Peyer's patch (tissue), 4 donors: ENCODE results near the gene IQGAP2. TPM values are rescaled to one million over a fixed set of nuclear protein-coding genes. Genes with fewer than 3 reads are reported as not detected.

Source experiments
- DNase-seq, 3 donors: peaks; one replicate each; pipeline ENCODE4 v3.0.0-alpha.2; 2017 to 2019
- H3K27ac ChIP-seq, 4 donors: fragments of 200-600 bp; sonication (generic); one replicate each; pipeline ENCODE4 v1.5.1; 2016 to 2019
- H3K27me3 ChIP-seq, 2 donors: fragments of 200-600 bp; sonication (generic); one replicate each; pipeline ENCODE4 v1.5.1; 2019
- H3K36me3 ChIP-seq, 3 donors: fragments of 200-600 bp; sonication (generic); one replicate each; pipeline ENCODE4 v1.5.1; 2016 to 2019
- H3K4me1 ChIP-seq, 4 donors: fragments of 200-600 bp; sonication (generic); one replicate each; pipeline ENCODE4 v1.5.1; 2016 to 2019
- H3K4me3 ChIP-seq, 4 donors: fragments of 200-600 bp; sonication (generic); 1 replicate in 3 of 4; 2 replicates in 1 of 4; pipeline ENCODE4 v1.5.1; 2016 to 2019; ENCODE audit warnings: mild to moderate bottlenecking in 1 of 4
- H3K9me3 ChIP-seq, 4 donors: fragments of 200-600 bp; sonication (generic); one replicate each; pipeline ENCODE4 v1.5.1; 2016 to 2019; ENCODE audit warnings: mild to moderate bottlenecking in 1 of 4
- CTCF ChIP-seq, 6 experiments: fragments of 450-650 bp in 4 of 6; fragments of 200-600 bp in 2 of 6; sonication (generic) in 1 of 6; IDR thresholded peaks; one replicate each; pipeline ENCODE4 v1.5.1; 2017 to 2019; ENCODE audit warnings: antibody characterized with exemption in 6 of 6, mild to moderate bottlenecking in 3 of 6, moderate library complexity in 1 of 6
- POLR2A ChIP-seq, 2 donors: fragments of 450-650 bp; IDR thresholded peaks; one replicate each; pipeline ENCODE4 v1.5.1; 2017; ENCODE audit warnings: antibody characterized with exemption in 2 of 2, mild to moderate bottlenecking in 2 of 2, moderate library complexity in 2 of 2
- total RNA-seq, 4 donors: library from RNA; depleted of rRNA; stranded (reverse); fragments of >200 nt; gene quantifications; one replicate each; pipeline ENCODE4 v1.1.0, GENCODE V29; 2016

IQGAP2 gene
- total RNA-seq, 4 donors from 2014 or later, result 58.6 to 110 (median 84.7) TPM

- TF ChIP-seq CTCF (IDR thresholded peaks at IDR 0.05) (no peak), POLR2A (IDR thresholded peaks at IDR 0.05) (no peak)
- Histone ChIP-seq H3K27ac (no peak overlapping the region), H3K36me3 (peaks cover 0 to 24% (median 0%) of the 10 kb centered on the region in 3 donors), H3K27me3 (no peaks in the 10 kb centered on the region), H3K4me1 (peaks cover 0 to 15% (median 0%) of the 10 kb centered on the region in 4 donors), H3K9me3 (no peaks in the 10 kb centered on the region), H3K4me3 (no peak overlapping the region)
- DNase-seq, result no peak
Measured at GRCh38 chr5:76693141-76693540, 290.1 kb downstream of the IQGAP2 start.

GRCh38 chr5:76694317-76694716 lies 291.2 kb downstream of the IQGAP2 start:
- no peak overlapping the region for H3K4me3 ChIP-seq
- no peak overlapping the region for H3K27ac ChIP-seq
- peaks cover 0 to 21% (median 0%) of the 10 kb centered on the region in 3 donors for H3K36me3 ChIP-seq
- H3K9me3 ChIP-seq, result no peaks in the 10 kb centered on the region
- no peak for TF ChIP-seq POLR2A (IDR thresholded peaks at IDR 0.05)
- TF ChIP-seq CTCF (IDR thresholded peaks at IDR 0.05), result no peak
- H3K4me1 ChIP-seq, result peaks cover 0 to 8% (median 0%) of the 10 kb centered on the region in 4 donors
- no peak for DNase-seq
- H3K27me3 ChIP-seq, result no peaks in the 10 kb centered on the region

- Histone ChIP-seq H3K4me3 (no peak overlapping the region), H3K9me3 (no peaks in the 10 kb centered on the region), H3K36me3 (peaks cover 0 to 21% (median 0%) of the 10 kb centered on the region in 3 donors), H3K27me3 (no peaks in the 10 kb centered on the region), H3K4me1 (peaks cover 0 to 5% (median 0%) of the 10 kb centered on the region in 4 donors), H3K27ac (peak overlapping the region in 1 of 4 donors; percentile 21)
- TF ChIP-seq POLR2A (IDR thresholded peaks at IDR 0.05) (no peak), CTCF (IDR thresholded peaks at IDR 0.05) (no peak)
- no peak for DNase-seq
Measured at GRCh38 chr5:76695346-76695745, 292.3 kb downstream of the IQGAP2 start.

GRCh38 chr5:76696251-76696650 lies 293.2 kb downstream of the IQGAP2 start:
- Histone ChIP-seq H3K27me3 (no peaks in the 10 kb centered on the region), H3K36me3 (peaks cover 0 to 28% (median 0%) of the 10 kb centered on the region in 3 donors), H3K4me1 (no peaks in the 10 kb centered on the region), H3K4me3 (no peak overlapping the region), H3K27ac (peak overlapping the region in 1 of 4 donors; percentile 10), H3K9me3 (no peaks in the 10 kb centered on the region)
- TF ChIP-seq POLR2A (IDR thresholded peaks at IDR 0.05) (no peak), CTCF (IDR thresholded peaks at IDR 0.05) (no peak)
- DNase-seq, result no peak

- H3K36me3 ChIP-seq, result peaks cover 0 to 33% (median 0%) of the 10 kb centered on the region in 3 donors
- DNase-seq, result no peak
- no peak for TF ChIP-seq POLR2A (IDR thresholded peaks at IDR 0.05)
- no peak for TF ChIP-seq CTCF (IDR thresholded peaks at IDR 0.05)
- H3K4me1 ChIP-seq, result no peaks in the 10 kb centered on the region
- no peaks in the 10 kb centered on the region for H3K9me3 ChIP-seq
- H3K4me3 ChIP-seq, result no peak overlapping the region
- no peaks in the 10 kb centered on the region for H3K27me3 ChIP-seq
- no peak overlapping the region for H3K27ac ChIP-seq
Measured at GRCh38 chr5:76697670-76698069, 294.6 kb downstream of the IQGAP2 start.

GRCh38 chr5:76700571-76700970 lies 297.5 kb downstream of the IQGAP2 start:
- Histone ChIP-seq H3K4me1 (no peaks in the 10 kb centered on the region), H3K27ac (no peak overlapping the region), H3K4me3 (no peak overlapping the region), H3K9me3 (no peaks in the 10 kb centered on the region), H3K27me3 (no peaks in the 10 kb centered on the region), H3K36me3 (peaks cover 0 to 26% (median 0%) of the 10 kb centered on the region in 3 donors)
- TF ChIP-seq POLR2A (IDR thresholded peaks at IDR 0.05), result no peak
- no peak for TF ChIP-seq CTCF (IDR thresholded peaks at IDR 0.05)
- DNase-seq, result no peak
